ENCODE measurements around the gene ARHGEF1.

The ARHGEF1 gene

GRCh38 chr19:41920882-41921576 lies 38.0 kb downstream of the ARHGEF1 start:
- no peak for DNase-seq

- DNase-seq, result no peak
These were observed 38.9 kb downstream of the ARHGEF1 start for GRCh38 chr19:41921577-41922576.

- DNase-seq, result no peak
These were observed 39.6 kb downstream of the ARHGEF1 start for GRCh38 chr19:41922585-41922984.

- no peak for DNase-seq
These were observed 40.2 kb downstream of the ARHGEF1 start for GRCh38 chr19:41923045-41923788.

GRCh38 chr19:41924151-41925145 lies 41.5 kb downstream of the ARHGEF1 start:
- DNase-seq, result no peak

- DNase-seq, result no peak
These were observed 42.4 kb downstream of the ARHGEF1 start for GRCh38 chr19:41925208-41926003.

- DNase-seq, result no peak
These were observed 43.2 kb downstream of the ARHGEF1 start for GRCh38 chr19:41926028-41926762.

- DNase-seq, result no peak
These were observed 43.9 kb downstream of the ARHGEF1 start for GRCh38 chr19:41926763-41927496.

GRCh38 chr19:41927497-41928192 lies 44.7 kb downstream of the ARHGEF1 start:
- no peak for DNase-seq

- DNase-seq, result no peak
These were observed 45.3 kb downstream of the ARHGEF1 start, which contains the start of gene ERFL for GRCh38 chr19:41928221-41928683. Gene ERFL, minus strand, starts transcription at chr19:41928449. Its CDS starts 15,530 bp downstream, at chr19:41912919.

GRCh38 chr19:41928754-41929535 lies 46.0 kb downstream of the ARHGEF1 start:
- no peak for DNase-seq

GRCh38 chr19:41929536-41930071 lies 46.6 kb downstream of the ARHGEF1 start:
- no peak for DNase-seq

GRCh38 chr19:41930322-41930722 lies 47.3 kb downstream of the ARHGEF1 start:
- no peak for DNase-seq

- DNase-seq, result no peak
These were observed 48.1 kb downstream of the ARHGEF1 start for GRCh38 chr19:41930926-41931592.

GRCh38 chr19:41932259-41932719 lies 49.3 kb downstream of the ARHGEF1 start:
- no peak for DNase-seq

- no peak for DNase-seq
These were observed 49.8 kb downstream of the ARHGEF1 start for GRCh38 chr19:41932720-41933332.
